Measurements from ENCODE around the gene RPSA.

RPSA gene

GRCh38 chr3:39435006-39435748 is 28.7 kb downstream of the RPSA start:
- no peaks in the 10 kb centered on the region for H3K9me2 ChIP-seq (replicated peaks; ENCODE audit: low read depth, low read length)
- H3F3A ChIP-seq (ENCODE audit: low read depth): no peaks in the 10 kb centered on the region
- no peak overlapping the region for H3K9ac ChIP-seq (ENCODE audit: low read depth, low read length, poor library complexity, severe bottlenecking)
- H3K4me1 ChIP-seq (ENCODE audit: insufficient read depth, low read length, poor library complexity, severe bottlenecking): no peaks in the 10 kb centered on the region
- no peaks in the 10 kb centered on the region for H3K27me3 ChIP-seq (ENCODE audit: insufficient read depth, low read length, poor library complexity, severe bottlenecking)
- TF ChIP-seq CTCF (conservative IDR thresholded peaks at IDR 0.05; ENCODE audit: low read length): no peak
- no peak for TF ChIP-seq EZH2phosphoT487 (IDR thresholded peaks at IDR 0.05; ENCODE audit: borderline replicate concordance)
- no peak overlapping the region for H3K4me3 ChIP-seq (ENCODE audit: low read length, poor library complexity, severe bottlenecking)
- H2AFZ ChIP-seq (ENCODE audit: low read length): no peak overlapping the region
- no peak overlapping the region for H3K4me2 ChIP-seq (ENCODE audit: low read depth, low read length, poor library complexity, severe bottlenecking)
- no peaks in the 10 kb centered on the region for H4K20me1 ChIP-seq (ENCODE audit: insufficient read depth, low read length, poor library complexity, severe bottlenecking)
- H3K36me3 ChIP-seq (ENCODE audit: insufficient read depth, low read length): no peaks in the 10 kb centered on the region
- H3K9me3 ChIP-seq (ENCODE audit: insufficient read depth, low read depth, low read length): no peaks in the 10 kb centered on the region
- no peaks in the 10 kb centered on the region for H3K79me2 ChIP-seq (ENCODE audit: insufficient read depth, low read length)

- Histone ChIP-seq H3K9me2 (replicated peaks; ENCODE audit: low read depth, low read length) (no peaks in the 10 kb centered on the region), H3K9me3 (ENCODE audit: insufficient read depth, low read depth, low read length) (no peaks in the 10 kb centered on the region), H3K36me3 (ENCODE audit: insufficient read depth, low read length) (no peaks in the 10 kb centered on the region), H3K4me3 (ENCODE audit: low read length, poor library complexity, severe bottlenecking) (no peak overlapping the region), H3K4me1 (ENCODE audit: insufficient read depth, low read length, poor library complexity, severe bottlenecking) (no peaks in the 10 kb centered on the region), H3F3A (ENCODE audit: low read depth) (no peaks in the 10 kb centered on the region), H4K20me1 (ENCODE audit: insufficient read depth, low read length, poor library complexity, severe bottlenecking) (no peaks in the 10 kb centered on the region), H3K9ac (ENCODE audit: low read depth, low read length, poor library complexity, severe bottlenecking) (no peak overlapping the region), H3K4me2 (ENCODE audit: low read depth, low read length, poor library complexity, severe bottlenecking) (no peak overlapping the region), H3K27me3 (ENCODE audit: insufficient read depth, low read length, poor library complexity, severe bottlenecking) (no peaks in the 10 kb centered on the region), H3K79me2 (ENCODE audit: insufficient read depth, low read length) (no peaks in the 10 kb centered on the region), H2AFZ (ENCODE audit: low read length) (no peak overlapping the region)
- TF ChIP-seq CTCF (conservative IDR thresholded peaks at IDR 0.05; ENCODE audit: low read length) (no peak), EZH2phosphoT487 (IDR thresholded peaks at IDR 0.05; ENCODE audit: borderline replicate concordance) (no peak)
Measured at GRCh38 chr3:39438880-39439279, 32.4 kb downstream of the RPSA start.

- Histone ChIP-seq H3K27me3 (ENCODE audit: insufficient read depth, low read length, poor library complexity, severe bottlenecking) (no peaks in the 10 kb centered on the region), H3K9ac (ENCODE audit: low read depth, low read length, poor library complexity, severe bottlenecking) (no peak overlapping the region), H3K9me2 (replicated peaks; ENCODE audit: low read depth, low read length) (no peaks in the 10 kb centered on the region), H3K79me2 (ENCODE audit: insufficient read depth, low read length) (no peaks in the 10 kb centered on the region), H3K4me3 (ENCODE audit: low read length, poor library complexity, severe bottlenecking) (no peak overlapping the region), H3F3A (ENCODE audit: low read depth) (no peaks in the 10 kb centered on the region), H2AFZ (ENCODE audit: low read length) (no peak overlapping the region), H3K9me3 (ENCODE audit: insufficient read depth, low read depth, low read length) (no peaks in the 10 kb centered on the region), H3K4me1 (ENCODE audit: insufficient read depth, low read length, poor library complexity, severe bottlenecking) (no peaks in the 10 kb centered on the region), H4K20me1 (ENCODE audit: insufficient read depth, low read length, poor library complexity, severe bottlenecking) (no peaks in the 10 kb centered on the region), H3K36me3 (ENCODE audit: insufficient read depth, low read length) (no peaks in the 10 kb centered on the region), H3K4me2 (ENCODE audit: low read depth, low read length, poor library complexity, severe bottlenecking) (no peak overlapping the region)
- no peak for TF ChIP-seq EZH2phosphoT487 (IDR thresholded peaks at IDR 0.05; ENCODE audit: borderline replicate concordance)
- TF ChIP-seq CTCF (conservative IDR thresholded peaks at IDR 0.05; ENCODE audit: low read length): no peak
Measured at GRCh38 chr3:39440316-39440715, 33.8 kb downstream of the RPSA start.
